Measurements from ENCODE around the gene ZNF536.

DNA sequence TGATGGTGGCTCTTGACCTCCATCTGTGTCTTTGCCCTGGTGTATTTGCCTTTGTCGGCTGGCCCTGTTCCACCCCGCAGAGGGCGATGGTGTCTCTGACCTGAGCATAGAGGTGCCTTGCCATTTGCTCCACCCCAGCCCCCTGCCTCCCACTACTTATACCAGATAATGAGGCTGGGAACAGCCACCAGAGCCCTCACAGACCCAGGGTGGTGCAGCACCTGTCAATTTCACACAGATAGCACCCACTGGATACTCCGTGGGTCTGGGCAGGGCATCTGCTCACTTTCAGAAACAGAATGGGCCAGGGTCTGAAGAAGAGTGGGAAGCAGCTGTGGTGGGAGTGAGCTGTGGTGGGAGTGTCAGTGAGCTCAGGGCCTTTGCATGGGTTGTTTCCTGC, 4.1 kb downstream of the ZNF536 start:
- TF ChIP-seq, protein P1, sequence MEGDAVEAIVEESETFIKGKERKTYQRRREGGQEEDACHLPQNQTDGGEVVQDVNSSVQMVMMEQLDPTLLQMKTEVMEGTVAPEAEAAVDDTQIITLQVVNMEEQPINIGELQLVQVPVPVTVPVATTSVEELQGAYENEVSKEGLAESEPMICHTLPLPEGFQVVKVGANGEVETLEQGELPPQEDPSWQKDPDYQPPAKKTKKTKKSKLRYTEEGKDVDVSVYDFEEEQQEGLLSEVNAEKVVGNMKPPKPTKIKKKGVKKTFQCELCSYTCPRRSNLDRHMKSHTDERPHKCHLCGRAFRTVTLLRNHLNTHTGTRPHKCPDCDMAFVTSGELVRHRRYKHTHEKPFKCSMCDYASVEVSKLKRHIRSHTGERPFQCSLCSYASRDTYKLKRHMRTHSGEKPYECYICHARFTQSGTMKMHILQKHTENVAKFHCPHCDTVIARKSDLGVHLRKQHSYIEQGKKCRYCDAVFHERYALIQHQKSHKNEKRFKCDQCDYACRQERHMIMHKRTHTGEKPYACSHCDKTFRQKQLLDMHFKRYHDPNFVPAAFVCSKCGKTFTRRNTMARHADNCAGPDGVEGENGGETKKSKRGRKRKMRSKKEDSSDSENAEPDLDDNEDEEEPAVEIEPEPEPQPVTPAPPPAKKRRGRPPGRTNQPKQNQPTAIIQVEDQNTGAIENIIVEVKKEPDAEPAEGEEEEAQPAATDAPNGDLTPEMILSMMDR (IDR thresholded peaks at IDR 0.05 in 2 of 3, conservative IDR thresholded peaks at IDR 0.05 in 1 of 3; ENCODE audit: insufficient read depth in 2 of 3, low read depth in 1 of 3, low read length in 3 of 3) = no peak
- TF ChIP-seq NONO (IDR thresholded peaks at IDR 0.05; ENCODE audit: low read depth in 2 of 2, low read length in 1 of 2) = no peak
- TF ChIP-seq, protein P2, sequence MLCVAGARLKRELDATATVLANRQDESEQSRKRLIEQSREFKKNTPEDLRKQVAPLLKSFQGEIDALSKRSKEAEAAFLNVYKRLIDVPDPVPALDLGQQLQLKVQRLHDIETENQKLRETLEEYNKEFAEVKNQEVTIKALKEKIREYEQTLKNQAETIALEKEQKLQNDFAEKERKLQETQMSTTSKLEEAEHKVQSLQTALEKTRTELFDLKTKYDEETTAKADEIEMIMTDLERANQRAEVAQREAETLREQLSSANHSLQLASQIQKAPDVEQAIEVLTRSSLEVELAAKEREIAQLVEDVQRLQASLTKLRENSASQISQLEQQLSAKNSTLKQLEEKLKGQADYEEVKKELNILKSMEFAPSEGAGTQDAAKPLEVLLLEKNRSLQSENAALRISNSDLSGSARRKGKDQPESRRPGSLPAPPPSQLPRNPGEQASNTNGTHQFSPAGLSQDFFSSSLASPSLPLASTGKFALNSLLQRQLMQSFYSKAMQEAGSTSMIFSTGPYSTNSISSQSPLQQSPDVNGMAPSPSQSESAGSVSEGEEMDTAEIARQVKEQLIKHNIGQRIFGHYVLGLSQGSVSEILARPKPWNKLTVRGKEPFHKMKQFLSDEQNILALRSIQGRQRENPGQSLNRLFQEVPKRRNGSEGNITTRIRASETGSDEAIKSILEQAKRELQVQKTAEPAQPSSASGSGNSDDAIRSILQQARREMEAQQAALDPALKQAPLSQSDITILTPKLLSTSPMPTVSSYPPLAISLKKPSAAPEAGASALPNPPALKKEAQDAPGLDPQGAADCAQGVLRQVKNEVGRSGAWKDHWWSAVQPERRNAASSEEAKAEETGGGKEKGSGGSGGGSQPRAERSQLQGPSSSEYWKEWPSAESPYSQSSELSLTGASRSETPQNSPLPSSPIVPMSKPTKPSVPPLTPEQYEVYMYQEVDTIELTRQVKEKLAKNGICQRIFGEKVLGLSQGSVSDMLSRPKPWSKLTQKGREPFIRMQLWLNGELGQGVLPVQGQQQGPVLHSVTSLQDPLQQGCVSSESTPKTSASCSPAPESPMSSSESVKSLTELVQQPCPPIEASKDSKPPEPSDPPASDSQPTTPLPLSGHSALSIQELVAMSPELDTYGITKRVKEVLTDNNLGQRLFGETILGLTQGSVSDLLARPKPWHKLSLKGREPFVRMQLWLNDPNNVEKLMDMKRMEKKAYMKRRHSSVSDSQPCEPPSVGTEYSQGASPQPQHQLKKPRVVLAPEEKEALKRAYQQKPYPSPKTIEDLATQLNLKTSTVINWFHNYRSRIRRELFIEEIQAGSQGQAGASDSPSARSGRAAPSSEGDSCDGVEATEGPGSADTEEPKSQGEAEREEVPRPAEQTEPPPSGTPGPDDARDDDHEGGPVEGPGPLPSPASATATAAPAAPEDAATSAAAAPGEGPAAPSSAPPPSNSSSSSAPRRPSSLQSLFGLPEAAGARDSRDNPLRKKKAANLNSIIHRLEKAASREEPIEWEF (CRISPR knock-in tag; IDR thresholded peaks at IDR 0.05) = no peak
- TF ChIP-seq, protein P3, sequence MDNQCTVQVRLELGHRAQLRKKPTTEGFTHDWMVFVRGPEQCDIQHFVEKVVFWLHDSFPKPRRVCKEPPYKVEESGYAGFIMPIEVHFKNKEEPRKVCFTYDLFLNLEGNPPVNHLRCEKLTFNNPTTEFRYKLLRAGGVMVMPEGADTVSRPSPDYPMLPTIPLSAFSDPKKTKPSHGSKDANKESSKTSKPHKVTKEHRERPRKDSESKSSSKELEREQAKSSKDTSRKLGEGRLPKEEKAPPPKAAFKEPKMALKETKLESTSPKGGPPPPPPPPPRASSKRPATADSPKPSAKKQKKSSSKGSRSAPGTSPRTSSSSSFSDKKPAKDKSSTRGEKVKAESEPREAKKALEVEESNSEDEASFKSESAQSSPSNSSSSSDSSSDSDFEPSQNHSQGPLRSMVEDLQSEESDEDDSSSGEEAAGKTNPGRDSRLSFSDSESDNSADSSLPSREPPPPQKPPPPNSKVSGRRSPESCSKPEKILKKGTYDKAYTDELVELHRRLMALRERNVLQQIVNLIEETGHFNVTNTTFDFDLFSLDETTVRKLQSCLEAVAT (IDR thresholded peaks at IDR 0.05) = no peak
- no peak for TF ChIP-seq CREB1 (IDR thresholded peaks at IDR 0.05)
- no peak for TF ChIP-seq CREB1 (CRISPR knock-in tag; IDR thresholded peaks at IDR 0.05)
- no peak for TF ChIP-seq EZH2 (IDR thresholded peaks at IDR 0.05; ENCODE audit: borderline replicate concordance, low read depth, low read length)
- TF ChIP-seq MAFK (IDR thresholded peaks at IDR 0.05; ENCODE audit: low read length) = no peak
- no peak for TF ChIP-seq ZNF140 (CRISPR knock-in tag; IDR thresholded peaks at IDR 0.05)
